GM19452 (cell line): Measurements from ENCODE around the gene GATC.
"Not testable (repeated sequence)": the region's sequence is repeated elsewhere in the genome, so short reads cannot be mapped to it uniquely, and the experiment has no call there.

Experiments used
- ATAC-seq: cut with Tn5 transposase; IDR thresholded peaks from one replicate; pipeline ENCODE4 v1.9.1; 2021; ENCODE audit not compliant: unreplicated experiment

GATC gene

GRCh38 chr12:120432772-120433525 lies 13.3 kb upstream of the GATC start:
- ATAC-seq = no peak

DNA sequence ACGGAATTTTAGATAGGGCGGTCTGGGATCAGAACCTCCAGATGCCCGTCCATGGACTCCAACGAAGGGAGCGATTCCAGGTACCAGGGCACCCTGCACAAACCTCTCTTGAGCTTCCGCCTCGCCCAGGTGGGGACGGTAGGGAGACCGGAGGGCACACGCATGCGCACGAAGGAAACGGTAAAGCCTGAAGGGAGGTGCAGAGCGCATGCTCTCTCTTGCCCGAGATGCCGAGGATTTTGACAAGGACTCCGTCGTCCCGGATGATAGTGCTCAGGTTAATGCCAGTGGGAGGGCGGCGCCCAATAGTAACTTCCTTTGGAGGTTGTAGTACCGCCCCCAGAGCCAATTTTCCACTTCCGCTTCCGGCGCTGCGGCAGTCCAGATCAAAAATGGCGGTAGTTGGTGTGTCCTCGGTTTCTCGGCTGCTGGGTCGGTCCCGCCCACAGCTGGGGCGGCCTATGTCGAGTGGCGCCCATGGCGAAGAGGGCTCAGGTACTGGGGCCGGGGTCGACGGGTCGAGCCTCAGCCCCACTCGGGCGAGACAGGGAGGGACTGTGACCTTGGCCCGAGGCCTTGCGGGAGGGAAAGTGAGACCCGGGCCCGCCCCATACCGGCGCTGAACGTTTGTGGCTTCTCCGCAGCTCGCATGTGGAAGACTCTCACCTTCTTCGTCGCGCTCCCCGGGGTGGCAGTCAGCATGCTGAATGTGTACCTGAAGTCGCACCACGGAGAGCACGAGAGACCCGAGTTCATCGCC lies 8.3 kb upstream of the GATC start, which contains the start of gene COX6A1:
Gene COX6A1 (plus strand): TSS at position 379 of the 760 bp plus-strand sequence. CDS start 14 bp downstream, at position 393.
- ATAC-seq = peak; percentile 97

- no peak for ATAC-seq
Observed at GRCh38 chr12:120438495-120439198, 7.6 kb upstream of the GATC start.

- ATAC-seq = no peak
Observed at GRCh38 chr12:120439646-120440247, 6.5 kb upstream of the GATC start.

- ATAC-seq = no peak
Observed at GRCh38 chr12:120444676-120445075, 1.6 kb upstream of the GATC start.

DNA sequence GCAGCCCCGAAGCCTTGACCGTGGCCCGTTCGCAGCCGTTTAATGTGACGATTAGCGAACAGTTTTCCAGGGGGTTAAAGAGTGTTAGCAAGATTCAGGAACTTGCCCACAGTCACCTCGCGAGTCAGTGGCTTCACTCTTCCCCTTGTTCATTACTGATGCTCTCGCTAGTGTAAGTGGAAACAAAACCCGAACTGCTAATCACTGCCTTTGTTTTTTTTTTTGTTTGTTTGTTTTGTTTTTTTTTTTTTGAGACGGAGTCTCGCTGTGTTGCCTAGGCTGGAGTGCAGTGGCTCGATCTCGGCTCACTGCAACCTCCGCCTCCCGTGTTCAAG lies 567 bp downstream of the GATC start:
- ATAC-seq = not testable (repeated sequence)

- no peak for ATAC-seq
Observed at GRCh38 chr12:120447992-120448391, 1.7 kb downstream of the GATC start.

- ATAC-seq = not testable (repeated sequence)
Observed at GRCh38 chr12:120452524-120452923, 6.3 kb downstream of the GATC start.

- no peak for ATAC-seq
Observed at GRCh38 chr12:120453060-120453750, 7.0 kb downstream of the GATC start.

DNA sequence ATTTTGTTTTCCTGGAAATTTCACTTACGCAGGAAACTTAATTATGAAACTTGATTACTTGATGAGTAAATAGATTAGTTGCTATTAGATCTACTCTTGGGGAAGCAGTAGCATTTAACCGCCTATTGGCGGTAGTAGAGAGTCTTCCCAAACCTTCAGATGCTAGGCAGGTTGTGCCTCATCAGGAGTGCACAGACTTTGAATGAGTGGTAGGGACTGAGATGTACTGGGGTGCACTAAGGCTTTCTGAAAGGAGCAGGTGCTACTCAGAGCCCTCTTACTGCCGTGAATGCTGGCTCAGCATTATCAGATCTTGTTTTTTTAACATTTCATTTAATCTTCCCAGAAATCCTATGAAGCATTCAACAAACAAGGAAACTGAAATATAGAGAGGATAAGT lies 7.7 kb downstream of the GATC start:
- no peak for ATAC-seq

- no peak for ATAC-seq
Observed at GRCh38 chr12:120455302-120455701, 9.1 kb downstream of the GATC start.

DNA sequence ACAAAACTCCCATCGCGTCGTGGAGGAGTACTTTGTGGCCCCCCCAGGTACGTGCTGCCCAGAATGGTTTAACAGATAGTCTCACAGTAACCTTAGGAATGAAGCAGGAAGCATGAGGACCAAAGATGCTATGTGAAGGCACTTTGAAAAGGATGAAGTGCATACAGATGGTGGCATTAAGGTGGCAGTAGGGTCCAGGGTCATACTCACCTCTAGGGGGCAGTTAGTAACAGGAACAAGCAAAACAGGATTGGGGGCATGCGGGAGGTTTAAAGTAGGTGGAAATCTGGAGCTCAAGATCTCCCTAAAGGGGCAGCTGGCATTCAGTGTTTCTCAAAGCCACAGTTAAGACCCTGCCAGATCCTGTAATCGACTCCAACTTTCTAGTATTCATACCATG lies 10.9 kb downstream of the GATC start:
- ATAC-seq = no peak

- ATAC-seq = no peak
Observed at GRCh38 chr12:120460157-120460556, 13.9 kb downstream of the GATC start.

- no peak for ATAC-seq
Observed at GRCh38 chr12:120462099-120462640, 15.9 kb downstream of the GATC start.

- no peak for ATAC-seq
Observed at GRCh38 chr12:120463712-120464111, 17.5 kb downstream of the GATC start.

DNA sequence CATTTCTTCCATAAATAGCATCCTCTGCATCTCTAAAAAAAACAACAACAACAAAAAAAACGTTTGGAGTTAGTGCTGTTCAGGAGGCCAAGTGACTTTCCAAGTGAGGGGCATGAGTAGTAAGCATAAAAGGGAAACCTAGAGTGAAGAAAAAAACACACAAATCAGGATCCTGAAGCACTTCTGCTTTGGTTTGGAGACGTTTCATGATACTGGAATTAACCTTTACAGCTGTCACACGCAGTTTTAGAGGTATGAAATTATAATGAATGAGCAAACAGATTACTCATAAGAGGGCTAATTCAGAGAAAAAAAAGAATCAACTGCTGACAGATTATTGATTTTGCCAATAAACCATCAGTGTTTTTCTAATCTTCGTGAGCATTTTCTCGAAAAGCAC lies 19.5 kb downstream of the GATC start:
- no peak for ATAC-seq

DNA sequence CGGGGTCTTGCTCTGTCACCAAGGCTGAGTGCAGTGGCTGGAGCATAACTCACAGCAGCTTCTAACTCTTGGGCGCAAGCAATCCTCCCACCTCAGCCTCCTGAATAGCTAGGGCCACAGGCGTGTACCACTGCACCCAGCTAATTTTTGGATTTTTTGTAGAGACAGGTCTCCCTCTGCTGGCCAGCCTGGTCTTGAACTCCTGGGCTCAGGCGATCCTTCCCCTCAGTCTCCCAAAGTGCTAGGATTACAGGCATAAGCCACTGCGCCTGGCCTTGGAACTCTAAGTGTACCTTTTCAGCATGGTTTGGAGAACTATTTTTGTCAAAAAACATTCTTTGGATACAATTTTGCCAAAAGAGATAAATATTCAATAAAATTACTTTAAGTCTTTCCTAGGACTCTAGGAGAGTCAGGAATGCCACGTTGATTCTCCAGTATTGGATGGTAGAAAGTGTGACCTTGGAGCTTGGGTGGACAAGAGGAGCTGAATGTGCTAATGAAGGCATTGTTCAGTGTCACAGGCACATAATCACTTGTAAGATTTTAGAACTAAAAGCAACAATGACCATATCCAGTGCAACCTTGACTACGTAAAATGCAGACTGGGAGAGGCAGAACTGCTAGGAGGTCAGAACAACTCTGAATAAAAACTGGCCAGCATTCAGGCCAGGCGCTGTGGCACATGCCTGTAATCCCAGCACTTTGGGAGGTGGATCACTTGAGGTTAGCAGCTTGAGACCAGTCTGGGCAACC lies 20.5 kb downstream of the GATC start:
- ATAC-seq = no peak

GRCh38 chr12:120467439-120467838 lies 21.2 kb downstream of the GATC start:
- ATAC-seq = no peak

- no peak for ATAC-seq
Observed at GRCh38 chr12:120468325-120468820, 22.1 kb downstream of the GATC start.
